ENCODE measurements around the gene INPP5A.
"Not testable (repeated sequence)": the region's sequence is repeated elsewhere in the genome, so short reads cannot be mapped to it uniquely, and the experiment has no call there.

The INPP5A gene

GRCh38 chr10:132537684-132538001 is at the start of gene INPP5A:
Gene INPP5A, plus strand, starts transcription at chr10:132537787. Its CDS starts 310 bp downstream, at chr10:132538097.
- DNase-seq (ENCODE audit: low read depth): no peak
- H3K4me3 ChIP-seq (ENCODE audit: low read depth, low read length): peak within 1 kb of the TSS; percentile 67

- no peak for DNase-seq (ENCODE audit: low read depth)
- H3K4me3 ChIP-seq (ENCODE audit: low read depth, low read length): no peak overlapping the region
Measured at GRCh38 chr10:132488231-132488821, 49.3 kb upstream of the INPP5A start.

GRCh38 chr10:132489053-132489703 is 48.4 kb upstream of the INPP5A start:
- H3K4me3 ChIP-seq (ENCODE audit: low read depth, low read length): no peak overlapping the region

GRCh38 chr10:132489704-132490534 is 47.7 kb upstream of the INPP5A start:
- no peak overlapping the region for H3K4me3 ChIP-seq (ENCODE audit: low read depth, low read length)
- no peak for DNase-seq (ENCODE audit: low read depth)

More at GRCh38 chr10:132489053-132489703, 48.4 kb upstream of the INPP5A start:
- no peak for DNase-seq (ENCODE audit: low read depth)

- not testable (repeated sequence) for H3K4me3 ChIP-seq (ENCODE audit: low read depth, low read length); DNase-seq (ENCODE audit: low read depth)
Measured at GRCh38 chr10:132491534-132491933, 46.1 kb upstream of the INPP5A start.

- no peak overlapping the region for H3K4me3 ChIP-seq (ENCODE audit: low read depth, low read length)
- no peak for DNase-seq (ENCODE audit: low read depth)
Measured at GRCh38 chr10:132492323-132493025, 45.1 kb upstream of the INPP5A start.

GRCh38 chr10:132493246-132493755 is 44.3 kb upstream of the INPP5A start:
- no peak overlapping the region for H3K4me3 ChIP-seq (ENCODE audit: low read depth, low read length)
- DNase-seq (ENCODE audit: low read depth): no peak

GRCh38 chr10:132493756-132494290 is 43.8 kb upstream of the INPP5A start:
- H3K4me3 ChIP-seq (ENCODE audit: low read depth, low read length): no peak overlapping the region
- no peak for DNase-seq (ENCODE audit: low read depth)

- DNase-seq (ENCODE audit: low read depth): no peak
- no peak overlapping the region for H3K4me3 ChIP-seq (ENCODE audit: low read depth, low read length)
Measured at GRCh38 chr10:132494866-132495630, 42.5 kb upstream of the INPP5A start.

- H3K4me3 ChIP-seq (ENCODE audit: low read depth, low read length): no peak overlapping the region
- DNase-seq (ENCODE audit: low read depth): no peak
Measured at GRCh38 chr10:132496360-132497062, 41.1 kb upstream of the INPP5A start.

- H3K4me3 ChIP-seq (ENCODE audit: low read depth, low read length): no peak overlapping the region
- DNase-seq (ENCODE audit: low read depth): no peak
Measured at GRCh38 chr10:132497063-132497680, 40.4 kb upstream of the INPP5A start.

GRCh38 chr10:132497861-132498561 is 39.6 kb upstream of the INPP5A start:
- H3K4me3 ChIP-seq (ENCODE audit: low read depth, low read length): no peak overlapping the region
- no peak for DNase-seq (ENCODE audit: low read depth)

GRCh38 chr10:132498562-132499366 is 38.8 kb upstream of the INPP5A start:
- DNase-seq (ENCODE audit: low read depth): no peak
- no peak overlapping the region for H3K4me3 ChIP-seq (ENCODE audit: low read depth, low read length)

GRCh38 chr10:132499367-132499685 is 38.3 kb upstream of the INPP5A start:
- no peak overlapping the region for H3K4me3 ChIP-seq (ENCODE audit: low read depth, low read length)
- DNase-seq (ENCODE audit: low read depth): no peak

- no peak for DNase-seq (ENCODE audit: low read depth)
- H3K4me3 ChIP-seq (ENCODE audit: low read depth, low read length): no peak overlapping the region
Measured at GRCh38 chr10:132500781-132501415, 36.7 kb upstream of the INPP5A start.

All from skeletal muscle cell (primary cell).